HG03457 (cell line): ENCODE results near the gene CNRIP1.

Source experiments
- ATAC-seq: cut with Tn5 transposase; IDR thresholded peaks from one replicate; pipeline ENCODE4 v1.9.1; 2021; ENCODE audit warnings: moderate number of reproducible peaks; ENCODE audit not compliant: unreplicated experiment

The CNRIP1 gene

GRCh38 chr2:68293024-68293423 lies 26.7 kb downstream of the CNRIP1 start:
- no peak for ATAC-seq

DNA sequence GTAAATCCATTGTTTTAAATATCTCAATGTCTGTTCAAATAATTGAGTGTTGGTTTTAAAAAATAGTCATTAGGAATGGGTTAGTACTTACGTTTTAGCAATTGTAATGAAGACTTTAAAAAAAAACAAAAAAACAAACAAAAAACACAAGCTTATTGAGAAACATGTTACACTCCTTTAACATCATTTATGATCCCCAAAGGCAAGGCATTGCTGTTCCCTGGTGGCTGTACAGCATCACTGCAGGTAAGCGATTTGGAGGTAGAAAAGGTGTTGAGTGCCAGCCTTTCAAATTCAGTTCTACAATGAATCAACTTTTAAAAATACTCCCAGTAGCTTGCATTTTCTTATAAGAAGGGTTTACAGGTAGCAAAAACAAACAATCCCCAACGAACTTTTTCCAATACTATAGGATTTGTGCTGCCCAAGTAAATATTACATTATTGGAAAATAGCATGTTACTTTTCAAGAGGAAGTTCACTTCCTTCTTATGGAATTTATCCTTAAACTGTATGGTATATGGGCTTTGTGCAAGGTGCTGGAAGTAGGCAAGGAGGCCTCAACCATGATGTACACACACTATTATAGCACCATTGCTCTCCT lies 27.5 kb downstream of the CNRIP1 start:
- no peak for ATAC-seq

- ATAC-seq = no peak
These were observed 28.4 kb downstream of the CNRIP1 start for GRCh38 chr2:68291314-68291713.

DNA sequence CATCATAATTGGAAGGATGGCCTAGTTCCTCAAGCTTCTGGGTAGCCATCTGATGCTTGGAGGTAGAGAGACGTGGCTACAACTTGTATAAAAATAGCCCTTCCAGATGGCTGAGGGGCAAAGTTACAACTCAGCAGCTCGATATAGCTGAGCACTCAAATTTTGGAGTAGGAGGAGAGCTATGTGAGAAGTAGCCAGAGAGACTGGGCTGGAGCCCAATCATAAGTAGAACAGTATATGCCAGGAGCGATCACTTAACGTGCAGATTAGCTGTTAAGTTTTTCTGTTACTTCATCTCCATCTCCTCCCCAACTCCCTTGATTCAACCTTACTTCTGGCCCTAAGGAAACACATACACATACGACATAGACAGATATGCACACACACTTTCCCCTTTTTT lies 28.8 kb downstream of the CNRIP1 start:
- ATAC-seq = no peak

DNA sequence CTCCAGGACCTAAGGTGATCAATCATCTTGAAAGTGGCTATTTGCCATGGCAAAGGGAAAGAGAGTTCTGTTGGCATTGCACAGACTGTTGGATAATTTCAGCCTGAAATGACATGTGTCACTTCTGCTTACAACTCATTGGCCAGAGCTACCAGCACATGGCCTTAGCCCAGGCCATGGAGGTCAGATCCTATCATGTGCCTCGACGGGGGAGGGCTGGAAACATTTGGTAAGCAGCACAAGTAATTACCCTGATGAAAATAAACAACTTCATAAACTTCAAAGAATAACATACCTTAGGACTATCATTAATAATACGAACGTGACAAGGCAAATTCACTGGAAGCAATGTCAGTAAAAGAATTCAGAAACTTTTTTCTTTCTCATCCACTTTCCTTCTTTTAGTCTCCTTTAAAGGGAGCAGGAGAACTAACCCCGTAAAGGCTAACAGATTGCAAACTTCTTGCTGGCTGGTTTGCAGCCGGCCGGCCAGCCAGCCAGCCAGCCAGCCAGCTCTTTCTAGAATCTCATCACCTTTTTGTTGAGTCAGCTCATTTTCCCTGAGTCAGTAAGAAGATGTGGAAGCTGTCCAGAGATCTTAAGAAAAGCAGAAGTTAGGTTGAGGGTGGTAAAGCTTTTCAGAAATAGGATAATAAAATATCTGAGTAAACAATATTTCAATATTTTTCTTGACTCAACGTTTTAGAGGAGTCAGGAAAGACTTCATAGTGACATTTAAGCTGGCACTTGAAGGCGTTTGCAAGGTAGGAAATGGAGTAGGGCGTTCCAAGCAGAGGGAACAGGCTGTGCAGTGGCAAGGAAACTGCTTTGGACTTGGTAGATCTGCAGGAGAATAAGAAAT lies 31.9 kb downstream of the CNRIP1 start:
- no peak for ATAC-seq

GRCh38 chr2:68284896-68285295 lies 34.9 kb downstream of the CNRIP1 start:
- no peak for ATAC-seq

GRCh38 chr2:68283419-68283812 lies 36.3 kb downstream of the CNRIP1 start:
- ATAC-seq = no peak

GRCh38 chr2:68282811-68283418 lies 36.8 kb downstream of the CNRIP1 start:
- ATAC-seq = no peak

DNA sequence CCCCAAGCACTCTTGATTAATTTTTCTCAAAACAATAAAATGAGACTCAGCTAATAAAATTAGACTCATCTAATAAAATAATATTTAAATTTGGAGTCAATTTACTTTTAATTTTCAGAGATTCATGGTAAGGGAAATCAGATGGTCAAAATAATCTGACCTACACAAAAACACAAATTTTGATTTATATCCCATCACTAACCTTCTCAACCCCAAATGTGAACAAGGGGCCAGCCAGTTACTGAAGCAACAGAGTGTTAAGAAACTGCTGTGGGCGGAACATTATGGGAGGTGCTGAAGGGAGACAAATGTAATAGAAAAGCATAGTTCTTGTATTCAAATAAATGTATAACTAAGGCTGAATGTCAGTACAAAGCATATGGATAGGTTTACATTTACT lies 39.0 kb downstream of the CNRIP1 start:
- ATAC-seq = no peak

DNA sequence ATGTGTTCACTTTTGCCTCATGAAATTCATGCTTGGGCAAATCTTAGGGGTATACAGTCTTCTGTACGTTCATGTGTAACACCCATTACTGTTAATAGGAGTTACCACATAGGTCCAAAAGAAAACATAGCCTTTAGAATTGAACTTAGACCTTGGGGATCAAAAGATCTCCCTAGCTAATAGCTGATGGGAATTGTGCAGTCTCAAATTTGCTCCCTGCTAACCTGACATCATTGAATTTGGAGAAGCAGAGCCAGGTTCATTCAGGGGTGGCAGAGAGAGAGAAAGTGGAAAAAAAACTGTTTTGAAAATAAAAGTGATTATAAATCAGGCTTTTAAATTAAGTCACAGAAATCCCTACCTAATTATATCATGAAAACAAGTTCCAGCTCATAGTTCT lies 39.4 kb downstream of the CNRIP1 start:
- ATAC-seq = no peak

DNA sequence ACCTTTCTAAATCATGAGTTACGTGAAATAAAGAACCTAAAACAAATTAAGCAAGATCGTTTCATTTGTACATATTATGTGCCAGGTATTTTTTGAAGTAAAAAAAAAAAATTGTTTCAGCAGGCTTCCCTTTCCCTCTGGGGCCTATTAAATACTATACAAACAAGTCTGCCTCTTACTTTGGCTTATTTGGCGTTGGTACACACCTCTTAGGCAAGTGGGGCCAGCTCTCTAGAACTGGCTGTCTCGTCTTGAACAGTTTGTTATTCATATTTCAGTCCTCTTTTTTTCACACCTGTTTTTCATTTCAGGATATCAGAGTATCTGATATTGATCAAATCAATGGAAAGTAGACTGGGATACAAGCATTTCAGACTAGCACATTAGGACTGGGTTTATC lies 40.1 kb downstream of the CNRIP1 start:
- no peak for ATAC-seq

DNA sequence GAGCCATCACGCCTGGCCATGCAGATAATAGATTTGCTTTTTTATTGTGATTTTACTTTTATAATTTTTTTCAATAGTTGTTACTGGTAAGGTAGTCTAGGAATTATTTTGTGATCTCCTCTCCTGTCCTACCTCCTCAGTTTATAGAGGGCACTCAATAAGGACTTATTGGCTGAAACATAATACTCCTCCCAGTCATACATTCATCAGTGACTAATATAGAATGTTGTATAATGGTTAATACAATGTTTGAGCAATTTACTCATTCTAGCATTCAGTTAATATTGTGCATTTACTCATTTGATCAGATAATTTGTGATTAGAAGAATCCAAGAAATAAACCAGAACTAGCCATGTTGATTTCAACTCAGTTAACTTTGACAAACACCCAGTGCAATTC lies 41.6 kb downstream of the CNRIP1 start:
- ATAC-seq = no peak

- no peak for ATAC-seq
These were observed 45.7 kb downstream of the CNRIP1 start for GRCh38 chr2:68274022-68274421.

GRCh38 chr2:68272246-68272994 lies 47.3 kb downstream of the CNRIP1 start:
- no peak for ATAC-seq

GRCh38 chr2:68266655-68267054 lies 53.1 kb downstream of the CNRIP1 start:
- no peak for ATAC-seq

- no peak for ATAC-seq
These were observed 56.1 kb downstream of the CNRIP1 start for GRCh38 chr2:68263632-68264031.

GRCh38 chr2:68258851-68259250 lies 60.9 kb downstream of the CNRIP1 start:
- ATAC-seq = no peak

- no peak for ATAC-seq
These were observed 63.7 kb downstream of the CNRIP1 start for GRCh38 chr2:68256093-68256450.

DNA sequence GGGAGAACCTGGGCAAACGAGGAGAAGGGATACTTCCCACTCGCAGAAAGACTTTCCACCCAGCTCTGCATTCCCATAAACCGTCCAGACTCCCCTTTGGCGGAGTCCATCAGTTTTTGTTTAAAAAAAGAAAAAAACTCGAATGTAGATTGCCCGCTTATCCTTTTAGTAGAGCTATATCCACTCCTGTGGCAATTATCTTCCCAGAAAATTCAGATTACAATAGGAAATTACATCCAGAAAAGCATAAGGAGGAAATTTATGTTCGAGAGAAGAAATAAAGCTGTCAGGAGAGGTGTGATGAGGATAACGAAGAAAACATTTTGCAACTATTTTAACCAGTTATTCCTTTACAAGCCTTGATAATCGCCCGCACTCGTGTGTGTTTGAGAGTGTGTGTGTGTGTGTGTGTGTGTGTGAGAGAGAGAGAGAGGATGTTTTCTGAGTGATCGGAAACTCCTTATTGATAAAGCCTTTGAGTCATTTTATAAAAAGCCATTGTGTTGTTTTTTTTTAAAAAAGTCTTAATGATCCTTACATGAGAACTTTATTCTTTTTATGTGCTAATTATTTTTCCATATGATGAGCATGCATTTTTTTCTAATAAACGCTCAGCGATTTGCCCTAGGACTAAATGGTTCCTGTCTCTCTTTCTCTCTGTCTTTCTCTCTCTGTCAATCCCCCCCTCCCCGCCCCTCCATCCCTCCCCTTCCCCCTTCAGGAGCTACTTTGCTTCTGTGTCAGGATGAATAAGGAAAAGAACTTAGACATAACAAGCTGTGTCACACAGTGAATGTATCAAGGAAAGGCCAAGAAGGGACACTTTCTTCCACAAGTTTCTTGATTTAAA lies 66.3 kb downstream of the CNRIP1 start:
- no peak for ATAC-seq

DNA sequence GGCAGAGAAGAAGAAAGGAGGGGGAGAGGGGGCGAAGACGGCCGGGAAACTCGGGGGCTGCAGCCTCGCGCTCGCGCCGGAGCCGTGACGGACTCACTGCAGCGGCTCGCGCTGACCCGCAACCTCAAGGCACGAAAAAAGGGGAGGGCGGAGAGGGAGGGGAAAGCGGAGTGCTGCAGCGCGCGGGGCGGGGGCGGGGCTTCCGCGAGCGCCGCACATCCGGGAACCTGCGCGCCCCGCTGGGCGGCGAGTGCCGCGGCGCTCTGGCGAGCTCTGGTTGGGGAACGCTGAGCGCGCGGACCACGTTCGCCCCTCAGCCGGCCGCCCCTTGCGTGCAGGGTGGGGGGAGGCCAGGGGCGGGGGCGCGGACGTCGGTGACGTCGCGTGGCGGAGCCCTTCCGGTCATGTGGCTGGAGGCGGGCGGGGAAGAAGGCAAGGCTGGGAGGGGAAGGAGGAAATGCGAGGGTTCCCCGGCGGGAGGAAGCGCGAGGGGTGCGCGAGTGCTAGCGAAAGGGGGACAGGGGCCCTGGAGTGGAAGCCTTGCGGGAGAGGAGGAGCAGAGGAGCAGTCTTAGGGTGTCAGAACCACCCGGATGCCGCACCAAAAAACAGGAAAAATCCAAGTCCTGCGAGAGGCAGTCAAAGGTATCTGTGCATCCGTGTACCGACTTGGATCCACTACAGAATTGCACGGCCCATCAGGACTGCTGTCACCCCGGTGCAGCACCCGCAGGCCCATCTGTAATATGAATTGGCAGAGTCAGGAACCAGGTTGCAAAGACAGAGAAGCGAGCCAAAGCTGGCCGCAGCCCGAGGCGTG lies 67.1 kb downstream of the CNRIP1 start, which contains the start of gene PPP3R1:
PPP3R1 (minus strand) TSS at position 133 of the 819 bp plus-strand sequence. CDS start 405 bp downstream, outside the sequence.
- peak; percentile 71 for ATAC-seq
